WTC11 (cell line): ENCODE measurements around the gene REL. TPM values are rescaled to one million over a fixed set of nuclear protein-coding genes. Genes with fewer than 3 reads are reported as not detected.

Experiments used
- ATAC-seq: fragments of 200-7000 bp; cut with Tn5 transposase; 2 replicates; pipeline ENCODE4 v1.10.0; 2021; ENCODE audit warnings: mild to moderate bottlenecking, moderate library complexity
- CTCF ChIA-PET: fragments of 300-600 bp; sonication (Branson Sonifier 250); formaldehyde crosslinking; loops from one replicate; lab custom pipeline; 2021; ENCODE audit warnings: antibody characterized with exemption; lab: Charles Lee
- POLR2A ChIA-PET: fragments of 350-600 bp; sonication (Branson Sonifier 250); formaldehyde crosslinking; loops from one replicate; lab custom pipeline; 2021; ENCODE audit warnings: antibody characterized with exemption; lab: Charles Lee
- DNase-seq: peaks from one replicate; pipeline ENCODE4 v3.0.0; 2021; ENCODE audit warnings: low spot score
- H3K27ac Mint-ChIP-seq: 2 replicates; pipeline ENCODE4 v1.8.0; 2021; ENCODE audit warnings: mixed read lengths
- H3K27me3 Mint-ChIP-seq: 2 replicates; pipeline ENCODE4 v1.8.0; 2021; ENCODE audit warnings: low read depth, mild to moderate bottlenecking, moderate library complexity, mixed read lengths
- H3K36me3 Mint-ChIP-seq: 2 replicates; pipeline ENCODE4 v1.8.0; 2021; ENCODE audit warnings: mixed read lengths
- H3K4me1 Mint-ChIP-seq: 2 replicates; pipeline ENCODE4 v1.8.0; 2022; ENCODE audit warnings: mixed read lengths
- H3K4me3 Mint-ChIP-seq: 2 replicates; pipeline ENCODE4 v1.8.0; 2021; ENCODE audit warnings: mild to moderate bottlenecking, moderate library complexity, mixed read lengths
- H3K9me3 Mint-ChIP-seq: 2 replicates; pipeline ENCODE4 v1.8.0; 2021; ENCODE audit warnings: mixed read lengths
- EMX1 ChIP-seq: fragments of 250-450 bp; sonication (Bioruptor Pico); IDR thresholded peaks from 2 replicates; pipeline ENCODE4 v1.8.0; 2021; ENCODE audit warnings: mild to moderate bottlenecking
- FOXK1 ChIP-seq: sonication (generic); formaldehyde crosslinking; IDR thresholded peaks from 2 replicates; pipeline ENCODE4 v1.8.0; 2022; ENCODE audit warnings: mild to moderate bottlenecking, moderate library complexity, missing genetic modification reagents
- IRF2 ChIP-seq: sonication (generic); formaldehyde crosslinking; IDR thresholded peaks from 2 replicates; pipeline ENCODE4 v1.8.0; 2022; ENCODE audit warnings: low read depth, missing genetic modification reagents, borderline replicate concordance
- OVOL2 ChIP-seq: fragments of 250-450 bp; sonication (Bioruptor Pico); IDR thresholded peaks from 2 replicates; pipeline ENCODE4 v1.9.0; 2021; ENCODE audit warnings: mild to moderate bottlenecking, borderline replicate concordance
- RELA ChIP-seq: sonication (generic); formaldehyde crosslinking; IDR thresholded peaks from 2 replicates; pipeline ENCODE4 v1.8.1; 2022; ENCODE audit warnings: missing genetic modification reagents, mild to moderate bottlenecking, borderline replicate concordance
- RORB ChIP-seq: fragments of 250-450 bp; sonication (Bioruptor Pico); IDR thresholded peaks from 2 replicates; pipeline ENCODE4 v1.9.0; 2021; ENCODE audit warnings: mild to moderate bottlenecking
- SOX15 ChIP-seq: fragments of 250-450 bp; sonication (Bioruptor Pico); IDR thresholded peaks from 2 replicates; pipeline ENCODE4 v1.9.0; 2021; ENCODE audit warnings: mild to moderate bottlenecking
- SP1 ChIP-seq: sonication (generic); formaldehyde crosslinking; conservative IDR thresholded peaks from 2 replicates; pipeline ENCODE4 v1.8.1; 2022; ENCODE audit warnings: missing genetic modification reagents
- TEAD4 ChIP-seq: sonication (generic); formaldehyde crosslinking; IDR thresholded peaks from 2 replicates; pipeline ENCODE4 v1.8.0; 2022; ENCODE audit warnings: mild to moderate bottlenecking, missing genetic modification reagents
- ZNF219 ChIP-seq: sonication (generic); formaldehyde crosslinking; IDR thresholded peaks from 2 replicates; pipeline ENCODE4 v1.8.0; 2023; ENCODE audit warnings: missing genetic modification reagents, mild to moderate bottlenecking, borderline replicate concordance
- ZNF396 ChIP-seq: fragments of 250-450 bp; sonication (Bioruptor Pico); IDR thresholded peaks from 2 replicates; pipeline ENCODE4 v1.8.0; 2021; ENCODE audit warnings: mild to moderate bottlenecking, moderate library complexity, borderline replicate concordance
- total RNA-seq: library from RNA; stranded (reverse); gene quantifications from 3 replicates; pipeline ENCODE4 v1.2.3, GENCODE V29; 2021
- TF ChIP-seq, protein P1 (sequence below): sonication (generic); formaldehyde crosslinking; IDR thresholded peaks from 2 replicates; pipeline ENCODE4 v1.8.1; 2023; ENCODE audit warnings: mild to moderate bottlenecking, missing genetic modification reagents, moderate library complexity
- TF ChIP-seq, protein P2 (sequence below): sonication (generic); formaldehyde crosslinking; IDR thresholded peaks from 2 replicates; pipeline ENCODE4 v1.8.1; 2023; ENCODE audit warnings: mild to moderate bottlenecking, missing genetic modification reagents
- TF ChIP-seq, protein P3 (sequence below): sonication (generic); formaldehyde crosslinking; IDR thresholded peaks from 2 replicates; pipeline ENCODE4 v1.8.0; 2022; ENCODE audit warnings: mild to moderate bottlenecking, missing genetic modification reagents
- TF ChIP-seq, protein P4 (sequence below): fragments of 250-450 bp; sonication (Bioruptor Pico); conservative IDR thresholded peaks from 2 replicates; pipeline ENCODE4 v1.9.0; 2021; ENCODE audit warnings: mild to moderate bottlenecking
- TF ChIP-seq, protein P5 (sequence below): sonication (generic); formaldehyde crosslinking; IDR thresholded peaks from 2 replicates; pipeline ENCODE4 v1.8.0; 2023; ENCODE audit warnings: missing genetic modification reagents
- TF ChIP-seq, protein P6 (sequence below): fragments of 250-450 bp; sonication (Bioruptor Pico); IDR thresholded peaks from 2 replicates; pipeline ENCODE4 v2.1.2; 2022; ENCODE audit warnings: mild to moderate bottlenecking, moderate library complexity
- TF ChIP-seq, protein P7 (sequence below): sonication (generic); formaldehyde crosslinking; IDR thresholded peaks from 2 replicates; pipeline ENCODE4 v1.8.0; 2023; ENCODE audit warnings: missing genetic modification reagents, mild to moderate bottlenecking, borderline replicate concordance
- TF ChIP-seq, protein P8 (sequence below): fragments of 250-450 bp; sonication (Bioruptor Pico); IDR thresholded peaks from 2 replicates; pipeline ENCODE4 v1.9.0; 2021; ENCODE audit warnings: moderate library complexity, mild to moderate bottlenecking, inconsistent platforms, borderline replicate concordance

The REL gene
- total RNA-seq, 1 experiment from 2014 or later = 8.4 TPM

DNA sequence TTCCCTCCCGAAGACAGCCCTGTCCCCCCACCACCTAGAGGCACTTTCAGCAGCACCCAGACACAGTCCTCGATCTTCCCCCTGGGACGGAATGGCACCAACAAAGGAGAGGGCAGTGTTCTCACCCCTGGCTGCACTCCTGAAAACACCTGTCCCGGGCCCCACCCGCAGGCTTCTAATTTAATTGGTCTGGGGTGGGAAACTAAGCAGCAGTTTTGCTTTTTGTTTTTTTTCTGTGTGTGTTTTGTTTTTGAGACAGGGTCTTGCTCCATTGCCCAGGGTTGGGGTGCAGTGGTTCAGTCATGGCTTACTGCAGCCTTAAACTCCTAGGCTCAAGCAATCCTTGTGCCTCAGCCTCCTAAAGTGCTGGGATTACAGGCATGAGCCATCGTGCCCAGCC lies 38.4 kb upstream of the REL start:
- TF ChIP-seq, protein P1, sequence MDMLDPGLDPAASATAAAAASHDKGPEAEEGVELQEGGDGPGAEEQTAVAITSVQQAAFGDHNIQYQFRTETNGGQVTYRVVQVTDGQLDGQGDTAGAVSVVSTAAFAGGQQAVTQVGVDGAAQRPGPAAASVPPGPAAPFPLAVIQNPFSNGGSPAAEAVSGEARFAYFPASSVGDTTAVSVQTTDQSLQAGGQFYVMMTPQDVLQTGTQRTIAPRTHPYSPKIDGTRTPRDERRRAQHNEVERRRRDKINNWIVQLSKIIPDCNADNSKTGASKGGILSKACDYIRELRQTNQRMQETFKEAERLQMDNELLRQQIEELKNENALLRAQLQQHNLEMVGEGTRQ (CRISPR knock-in tag) = no peak
- TF ChIP-seq EMX1 (no peak), SOX15 (no peak), OVOL2 (CRISPR knock-in tag) (no peak), ZNF396 (CRISPR knock-in tag) (no peak), ZNF219 (no peak), SP1 (CRISPR knock-in tag) (no peak), RELA (CRISPR knock-in tag) (no peak)
- TF ChIP-seq, protein P2, sequence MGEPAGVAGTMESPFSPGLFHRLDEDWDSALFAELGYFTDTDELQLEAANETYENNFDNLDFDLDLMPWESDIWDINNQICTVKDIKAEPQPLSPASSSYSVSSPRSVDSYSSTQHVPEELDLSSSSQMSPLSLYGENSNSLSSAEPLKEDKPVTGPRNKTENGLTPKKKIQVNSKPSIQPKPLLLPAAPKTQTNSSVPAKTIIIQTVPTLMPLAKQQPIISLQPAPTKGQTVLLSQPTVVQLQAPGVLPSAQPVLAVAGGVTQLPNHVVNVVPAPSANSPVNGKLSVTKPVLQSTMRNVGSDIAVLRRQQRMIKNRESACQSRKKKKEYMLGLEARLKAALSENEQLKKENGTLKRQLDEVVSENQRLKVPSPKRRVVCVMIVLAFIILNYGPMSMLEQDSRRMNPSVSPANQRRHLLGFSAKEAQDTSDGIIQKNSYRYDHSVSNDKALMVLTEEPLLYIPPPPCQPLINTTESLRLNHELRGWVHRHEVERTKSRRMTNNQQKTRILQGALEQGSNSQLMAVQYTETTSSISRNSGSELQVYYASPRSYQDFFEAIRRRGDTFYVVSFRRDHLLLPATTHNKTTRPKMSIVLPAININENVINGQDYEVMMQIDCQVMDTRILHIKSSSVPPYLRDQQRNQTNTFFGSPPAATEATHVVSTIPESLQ (CRISPR knock-in tag) = no peak
- TF ChIP-seq, protein P3, sequence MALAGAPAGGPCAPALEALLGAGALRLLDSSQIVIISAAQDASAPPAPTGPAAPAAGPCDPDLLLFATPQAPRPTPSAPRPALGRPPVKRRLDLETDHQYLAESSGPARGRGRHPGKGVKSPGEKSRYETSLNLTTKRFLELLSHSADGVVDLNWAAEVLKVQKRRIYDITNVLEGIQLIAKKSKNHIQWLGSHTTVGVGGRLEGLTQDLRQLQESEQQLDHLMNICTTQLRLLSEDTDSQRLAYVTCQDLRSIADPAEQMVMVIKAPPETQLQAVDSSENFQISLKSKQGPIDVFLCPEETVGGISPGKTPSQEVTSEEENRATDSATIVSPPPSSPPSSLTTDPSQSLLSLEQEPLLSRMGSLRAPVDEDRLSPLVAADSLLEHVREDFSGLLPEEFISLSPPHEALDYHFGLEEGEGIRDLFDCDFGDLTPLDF (CRISPR knock-in tag) = no peak
- TF ChIP-seq, protein P4, sequence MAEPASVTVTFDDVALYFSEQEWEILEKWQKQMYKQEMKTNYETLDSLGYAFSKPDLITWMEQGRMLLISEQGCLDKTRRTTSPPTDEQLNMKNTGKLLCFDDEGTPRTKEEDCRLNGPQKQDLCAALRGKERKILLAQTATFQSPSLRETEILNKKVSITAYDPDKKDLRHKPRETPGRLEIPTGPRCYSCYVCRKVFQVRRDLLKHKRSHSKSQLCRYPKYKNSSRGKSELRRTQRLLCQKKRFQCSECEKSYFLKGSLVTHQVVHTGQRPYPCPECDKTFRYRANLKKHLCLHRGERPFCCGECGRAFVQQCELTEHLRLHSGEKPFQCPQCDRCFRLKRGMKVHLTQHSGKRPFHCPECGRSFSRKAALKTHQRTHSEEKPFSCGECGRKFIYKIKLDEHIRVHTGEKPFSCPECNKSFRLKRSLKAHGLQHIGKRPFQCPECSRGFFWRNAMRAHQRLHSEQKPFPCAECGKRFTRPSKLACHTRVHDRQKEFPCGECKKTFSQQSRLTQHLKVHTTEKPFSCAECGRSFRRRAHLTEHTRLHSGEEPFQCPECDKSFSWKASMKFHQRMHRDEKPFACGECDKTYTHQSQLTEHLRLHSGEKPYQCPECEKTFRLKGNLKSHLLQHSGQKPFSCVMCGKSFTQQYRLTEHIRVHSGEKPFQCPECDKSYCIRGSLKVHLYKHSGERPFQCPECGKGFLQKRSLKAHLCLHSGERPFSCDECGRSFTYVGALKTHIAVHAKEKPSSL (CRISPR knock-in tag) = no peak
- TF ChIP-seq, protein P5, sequence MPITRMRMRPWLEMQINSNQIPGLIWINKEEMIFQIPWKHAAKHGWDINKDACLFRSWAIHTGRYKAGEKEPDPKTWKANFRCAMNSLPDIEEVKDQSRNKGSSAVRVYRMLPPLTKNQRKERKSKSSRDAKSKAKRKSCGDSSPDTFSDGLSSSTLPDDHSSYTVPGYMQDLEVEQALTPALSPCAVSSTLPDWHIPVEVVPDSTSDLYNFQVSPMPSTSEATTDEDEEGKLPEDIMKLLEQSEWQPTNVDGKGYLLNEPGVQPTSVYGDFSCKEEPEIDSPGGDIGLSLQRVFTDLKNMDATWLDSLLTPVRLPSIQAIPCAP (CRISPR knock-in tag) = no peak
- Mint-ChIP-seq H3K27ac (no peak overlapping the region), H3K27me3 (peaks cover 64% of the 10 kb centered on the region), H3K4me3 (no peak overlapping the region), H3K9me3 (no peaks in the 10 kb centered on the region), H3K36me3 (no peaks in the 10 kb centered on the region), H3K4me1 (peaks cover 7% of the 10 kb centered on the region)
- no peak for DNase-seq
- POLR2A ChIA-PET = no interaction called here
- no peak; the same call in 1 of the 2 replicates for ATAC-seq
- CTCF ChIA-PET = no interaction called here

DNA sequence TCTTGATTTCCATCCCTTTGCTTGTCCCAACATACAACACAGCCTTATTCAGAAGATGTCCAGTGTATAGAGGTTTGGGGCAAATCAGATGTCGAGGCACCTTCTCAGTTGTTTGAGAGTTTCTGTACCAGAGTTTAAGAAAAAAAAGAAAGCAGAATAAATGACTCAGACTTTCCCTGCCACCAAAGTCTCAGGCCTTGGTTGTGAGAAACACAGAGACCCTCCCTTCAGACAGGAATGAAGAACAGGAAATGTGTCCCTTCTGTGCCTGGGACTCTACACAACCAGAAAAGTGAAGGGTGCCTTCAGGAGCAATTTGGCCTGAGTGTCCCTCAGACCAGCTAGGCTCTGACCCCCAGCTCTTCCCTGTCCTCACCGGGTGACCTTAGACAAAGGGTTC lies 37.3 kb upstream of the REL start:
- no peak for ATAC-seq
- H3K27ac Mint-ChIP-seq = no peak overlapping the region
- CTCF ChIA-PET = no interaction called here
- peaks cover 53% of the 10 kb centered on the region for H3K27me3 Mint-ChIP-seq
- H3K4me3 Mint-ChIP-seq = no peak overlapping the region
- POLR2A ChIA-PET = no interaction called here
- H3K9me3 Mint-ChIP-seq = no peaks in the 10 kb centered on the region
- peaks cover 5% of the 10 kb centered on the region for H3K4me1 Mint-ChIP-seq
- no peaks in the 10 kb centered on the region for H3K36me3 Mint-ChIP-seq
- DNase-seq = no peak
- no peak for TF ChIP-seq IRF2 (CRISPR knock-in tag)
- no peak for TF ChIP-seq TEAD4
- TF ChIP-seq, protein P6, sequence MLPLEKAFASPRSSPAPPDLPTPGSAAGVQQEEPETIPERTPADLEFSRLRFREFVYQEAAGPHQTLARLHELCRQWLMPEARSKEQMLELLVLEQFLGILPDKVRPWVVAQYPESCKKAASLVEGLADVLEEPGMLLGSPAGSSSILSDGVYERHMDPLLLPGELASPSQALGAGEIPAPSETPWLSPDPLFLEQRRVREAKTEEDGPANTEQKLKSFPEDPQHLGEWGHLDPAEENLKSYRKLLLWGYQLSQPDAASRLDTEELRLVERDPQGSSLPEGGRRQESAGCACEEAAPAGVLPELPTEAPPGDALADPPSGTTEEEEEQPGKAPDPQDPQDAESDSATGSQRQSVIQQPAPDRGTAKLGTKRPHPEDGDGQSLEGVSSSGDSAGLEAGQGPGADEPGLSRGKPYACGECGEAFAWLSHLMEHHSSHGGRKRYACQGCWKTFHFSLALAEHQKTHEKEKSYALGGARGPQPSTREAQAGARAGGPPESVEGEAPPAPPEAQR = no peak
- TF ChIP-seq, protein P7, sequence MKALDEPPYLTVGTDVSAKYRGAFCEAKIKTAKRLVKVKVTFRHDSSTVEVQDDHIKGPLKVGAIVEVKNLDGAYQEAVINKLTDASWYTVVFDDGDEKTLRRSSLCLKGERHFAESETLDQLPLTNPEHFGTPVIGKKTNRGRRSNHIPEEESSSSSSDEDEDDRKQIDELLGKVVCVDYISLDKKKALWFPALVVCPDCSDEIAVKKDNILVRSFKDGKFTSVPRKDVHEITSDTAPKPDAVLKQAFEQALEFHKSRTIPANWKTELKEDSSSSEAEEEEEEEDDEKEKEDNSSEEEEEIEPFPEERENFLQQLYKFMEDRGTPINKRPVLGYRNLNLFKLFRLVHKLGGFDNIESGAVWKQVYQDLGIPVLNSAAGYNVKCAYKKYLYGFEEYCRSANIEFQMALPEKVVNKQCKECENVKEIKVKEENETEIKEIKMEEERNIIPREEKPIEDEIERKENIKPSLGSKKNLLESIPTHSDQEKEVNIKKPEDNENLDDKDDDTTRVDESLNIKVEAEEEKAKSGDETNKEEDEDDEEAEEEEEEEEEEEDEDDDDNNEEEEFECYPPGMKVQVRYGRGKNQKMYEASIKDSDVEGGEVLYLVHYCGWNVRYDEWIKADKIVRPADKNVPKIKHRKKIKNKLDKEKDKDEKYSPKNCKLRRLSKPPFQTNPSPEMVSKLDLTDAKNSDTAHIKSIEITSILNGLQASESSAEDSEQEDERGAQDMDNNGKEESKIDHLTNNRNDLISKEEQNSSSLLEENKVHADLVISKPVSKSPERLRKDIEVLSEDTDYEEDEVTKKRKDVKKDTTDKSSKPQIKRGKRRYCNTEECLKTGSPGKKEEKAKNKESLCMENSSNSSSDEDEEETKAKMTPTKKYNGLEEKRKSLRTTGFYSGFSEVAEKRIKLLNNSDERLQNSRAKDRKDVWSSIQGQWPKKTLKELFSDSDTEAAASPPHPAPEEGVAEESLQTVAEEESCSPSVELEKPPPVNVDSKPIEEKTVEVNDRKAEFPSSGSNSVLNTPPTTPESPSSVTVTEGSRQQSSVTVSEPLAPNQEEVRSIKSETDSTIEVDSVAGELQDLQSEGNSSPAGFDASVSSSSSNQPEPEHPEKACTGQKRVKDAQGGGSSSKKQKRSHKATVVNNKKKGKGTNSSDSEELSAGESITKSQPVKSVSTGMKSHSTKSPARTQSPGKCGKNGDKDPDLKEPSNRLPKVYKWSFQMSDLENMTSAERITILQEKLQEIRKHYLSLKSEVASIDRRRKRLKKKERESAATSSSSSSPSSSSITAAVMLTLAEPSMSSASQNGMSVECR (CRISPR knock-in tag) = no peak
- TF ChIP-seq, protein P8, sequence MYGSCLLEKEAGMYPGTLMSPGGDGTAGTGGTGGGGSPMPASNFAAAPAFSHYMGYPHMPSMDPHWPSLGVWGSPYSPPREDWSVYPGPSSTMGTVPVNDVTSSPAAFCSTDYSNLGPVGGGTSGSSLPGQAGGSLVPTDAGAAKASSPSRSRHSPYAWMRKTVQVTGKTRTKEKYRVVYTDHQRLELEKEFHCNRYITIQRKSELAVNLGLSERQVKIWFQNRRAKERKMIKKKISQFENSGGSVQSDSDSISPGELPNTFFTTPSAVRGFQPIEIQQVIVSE (CRISPR knock-in tag) = no peak
- TF ChIP-seq RORB = no peak
- no peak for TF ChIP-seq FOXK1 (CRISPR knock-in tag)
- TF ChIP-seq RELA (CRISPR knock-in tag) = no peak
